Tibial artery (tissue), 4 donors: ENCODE measurements around the gene CPLANE2.
A peak's percentile ranks its signal among the peaks of the same experiment; 100 is the strongest.
"Not testable (repeated sequence)": the region's sequence is repeated elsewhere in the genome, so short reads cannot be mapped to it uniquely, and the experiment has no call there.

Source experiments
- DNase-seq, 2 donors: peaks; one replicate each; pipeline ENCODE4 v3.0.0-alpha.2; 2019
- H3K27ac ChIP-seq, 2 donors: fragments of 200-600 bp; sonication (generic) in 1 of 2; 1 replicate in 1 of 2; 2 replicates in 1 of 2; pipeline ENCODE4 v1.5.1; 2018 to 2019; ENCODE audit warnings: mild to moderate bottlenecking in 1 of 2
- H3K27me3 ChIP-seq, 2 donors: fragments of 200-600 bp; sonication (generic) in 1 of 2; one replicate each; pipeline versions ENCODE4 v1.5.1 to v1.6.0; 2016 to 2019
- H3K36me3 ChIP-seq, 3 donors: fragments of 200-600 bp; sonication (generic) in 2 of 3; one replicate each; pipeline ENCODE4 v1.5.1; 2016 to 2019; ENCODE audit warnings: mild to moderate bottlenecking in 2 of 3
- H3K4me1 ChIP-seq, 4 donors: fragments of 200-600 bp; sonication (generic) in 2 of 4; 1 replicate in 3 of 4; 2 replicates in 1 of 4; pipeline ENCODE4 v1.5.1; 2016 to 2019
- H3K4me3 ChIP-seq, 2 donors: fragments of 200-600 bp; sonication (generic) in 1 of 2; 1 replicate in 1 of 2; 2 replicates in 1 of 2; pipeline ENCODE4 v1.5.1; 2018 to 2019; ENCODE audit warnings: mild to moderate bottlenecking in 2 of 2
- H3K9me3 ChIP-seq, 3 donors: fragments of 200-600 bp; sonication (generic) in 1 of 3; one replicate each; pipeline ENCODE4 v1.5.1; 2016 to 2019
- intact Hi-C: fragments of 100-400 bp; cut with DNase I; formaldehyde crosslinking; loops from one replicate; pipeline ENCODE4 v1.15.0; 2023; ENCODE audit warnings: low total_unique reads
- TF ChIP-seq, protein P1 (sequence below), 2 experiments: fragments of 200-600 bp in 1 of 2; fragments of 450-650 bp in 1 of 2; IDR thresholded peaks; one replicate each; pipeline ENCODE4 v1.5.1; 2017 to 2019; ENCODE audit warnings: antibody characterized with exemption in 2 of 2, mild to moderate bottlenecking in 1 of 2, moderate library complexity in 1 of 2

The CPLANE2 gene

DNA sequence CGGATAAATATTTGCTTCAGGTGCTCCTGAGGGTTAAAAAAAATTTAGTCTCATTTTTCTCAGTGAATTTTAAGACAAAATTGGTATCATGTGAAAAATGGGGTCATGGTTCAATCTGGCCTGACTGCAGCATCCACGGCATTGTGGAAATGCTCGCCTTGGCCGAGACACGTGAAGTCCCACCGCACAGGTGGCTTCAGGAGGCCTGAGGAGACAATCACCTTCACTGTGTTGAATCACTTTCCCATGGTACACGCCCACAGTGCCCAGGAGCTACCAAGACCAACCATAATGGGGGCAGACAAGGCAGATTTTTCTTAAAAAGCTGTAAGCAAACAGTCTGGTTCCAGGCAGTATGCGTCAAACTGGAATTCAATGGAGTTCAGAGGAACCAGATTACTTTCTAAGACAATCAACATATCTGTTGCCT, 11.0 kb upstream of the CPLANE2 start:
- Histone ChIP-seq H3K27me3 (no peaks in the 10 kb centered on the region), H3K36me3 (peaks cover 23 to 36% (median 24%) of the 10 kb centered on the region in 3 donors), H3K4me3 (no peak overlapping the region), H3K4me1 (peaks cover 0 to 99% (median 60%) of the 10 kb centered on the region in 4 donors), H3K9me3 (no peaks in the 10 kb centered on the region), H3K27ac (peak overlapping the region; percentile 77 to 83)
- TF ChIP-seq, protein P1, sequence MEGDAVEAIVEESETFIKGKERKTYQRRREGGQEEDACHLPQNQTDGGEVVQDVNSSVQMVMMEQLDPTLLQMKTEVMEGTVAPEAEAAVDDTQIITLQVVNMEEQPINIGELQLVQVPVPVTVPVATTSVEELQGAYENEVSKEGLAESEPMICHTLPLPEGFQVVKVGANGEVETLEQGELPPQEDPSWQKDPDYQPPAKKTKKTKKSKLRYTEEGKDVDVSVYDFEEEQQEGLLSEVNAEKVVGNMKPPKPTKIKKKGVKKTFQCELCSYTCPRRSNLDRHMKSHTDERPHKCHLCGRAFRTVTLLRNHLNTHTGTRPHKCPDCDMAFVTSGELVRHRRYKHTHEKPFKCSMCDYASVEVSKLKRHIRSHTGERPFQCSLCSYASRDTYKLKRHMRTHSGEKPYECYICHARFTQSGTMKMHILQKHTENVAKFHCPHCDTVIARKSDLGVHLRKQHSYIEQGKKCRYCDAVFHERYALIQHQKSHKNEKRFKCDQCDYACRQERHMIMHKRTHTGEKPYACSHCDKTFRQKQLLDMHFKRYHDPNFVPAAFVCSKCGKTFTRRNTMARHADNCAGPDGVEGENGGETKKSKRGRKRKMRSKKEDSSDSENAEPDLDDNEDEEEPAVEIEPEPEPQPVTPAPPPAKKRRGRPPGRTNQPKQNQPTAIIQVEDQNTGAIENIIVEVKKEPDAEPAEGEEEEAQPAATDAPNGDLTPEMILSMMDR (IDR thresholded peaks at IDR 0.05), result no peak
- peak in 1 of 2 donors; percentile 59 for DNase-seq
- intact Hi-C loops, result loop anchor here (5.0 kb wide), 1 partner anchor 104 kb away; the partner anchor contains the start of gene FBXO42

DNA sequence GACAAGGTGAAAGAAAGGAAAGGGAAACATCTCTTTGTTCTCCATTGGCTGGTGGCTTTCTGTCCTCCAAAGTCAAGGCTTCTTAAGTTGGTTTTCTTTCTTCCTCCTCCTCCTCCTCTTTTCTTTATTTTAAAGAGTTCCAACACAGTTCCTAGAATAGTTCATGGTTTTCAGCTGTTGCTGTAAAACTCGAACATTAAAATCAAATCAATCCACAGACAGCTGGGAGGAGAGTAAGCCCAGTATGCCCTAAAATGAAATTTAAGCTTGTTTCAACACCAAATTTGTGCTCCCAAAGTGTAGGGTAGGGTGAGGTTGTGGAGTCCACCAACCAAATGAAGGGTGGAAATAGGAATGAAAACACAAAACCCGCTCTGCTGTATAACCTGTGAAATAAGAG, 10.5 kb upstream of the CPLANE2 start:
- H3K4me3 ChIP-seq, result no peak overlapping the region
- H3K27me3 ChIP-seq, result no peaks in the 10 kb centered on the region
- peaks cover 20 to 30% (median 23%) of the 10 kb centered on the region in 3 donors for H3K36me3 ChIP-seq
- H3K4me1 ChIP-seq, result peaks cover 0 to 93% (median 58%) of the 10 kb centered on the region in 4 donors
- H3K27ac ChIP-seq, result peak overlapping the region; percentile 77 to 83
- DNase-seq, result no peak
- intact Hi-C loops, result loop anchor here (5.0 kb wide), 1 partner anchor 105 kb away; the partner anchor contains the start of gene FBXO42
- H3K9me3 ChIP-seq, result no peaks in the 10 kb centered on the region
- TF ChIP-seq, protein P1 (IDR thresholded peaks at IDR 0.05), result no peak

DNA sequence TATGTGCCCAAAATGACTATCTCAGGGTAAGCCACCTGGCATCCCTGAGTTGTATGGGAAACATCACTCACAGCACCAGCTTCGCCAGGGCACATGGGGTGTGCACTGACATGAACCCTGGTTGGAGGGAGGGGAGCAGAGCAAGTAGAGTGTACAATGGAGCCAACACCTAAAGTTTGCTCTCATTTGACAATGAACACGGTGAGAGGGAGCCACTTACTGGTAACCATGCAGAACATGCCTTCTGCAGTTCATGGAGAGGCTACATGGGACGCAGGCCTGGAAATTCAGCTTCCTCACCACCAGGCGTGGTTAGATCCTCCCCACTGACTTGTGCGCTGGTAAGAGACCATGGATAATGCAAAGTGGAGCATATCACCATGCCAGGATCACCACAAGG, 10.0 kb upstream of the CPLANE2 start:
- H3K4me1 ChIP-seq, result peaks cover 0 to 88% (median 58%) of the 10 kb centered on the region in 4 donors
- intact Hi-C loops, result loop anchor here (5.0 kb wide), 1 partner anchor 105 kb away; the partner anchor contains the start of gene FBXO42

DNA sequence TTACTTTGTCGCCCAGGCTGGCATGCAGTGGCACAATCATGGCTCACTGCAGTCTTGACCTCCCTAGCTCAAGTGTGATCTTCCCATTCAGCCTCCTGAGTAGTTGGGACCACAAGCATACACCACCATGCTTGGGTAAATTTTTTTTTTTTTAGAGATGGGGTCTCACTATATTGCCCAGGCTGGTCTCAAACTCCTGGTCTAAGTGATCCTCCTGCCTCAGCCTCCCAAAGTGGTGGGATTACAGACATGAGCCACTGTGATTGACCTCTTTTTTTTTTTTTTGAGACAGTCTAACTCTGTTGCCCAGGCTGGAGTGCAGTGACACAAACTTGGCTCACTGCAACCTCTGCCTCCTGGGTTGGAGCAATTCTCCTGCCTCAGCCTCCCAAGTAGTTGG, 9.3 kb upstream of the CPLANE2 start:
- not testable (repeated sequence) for H3K4me3 ChIP-seq, H3K9me3 ChIP-seq, H3K27me3 ChIP-seq
- peak in 1 of 2 donors; percentile 16 for DNase-seq
- intact Hi-C loops, result loop anchor here (5.0 kb wide), 1 partner anchor 106 kb away; the partner anchor contains the start of gene FBXO42
- Histone ChIP-seq H3K36me3 (peaks cover 8 to 18% (median 11%) of the 10 kb centered on the region in 3 donors), H3K4me1 (peaks cover 0 to 81% (median 53%) of the 10 kb centered on the region in 4 donors), H3K27ac (peak overlapping the region; percentile 77 to 83)

More for the DNA sequence above, 10.0 kb upstream of the CPLANE2 start:
- DNase-seq, result peak in 1 of 2 donors; percentile 60
- no peak overlapping the region for H3K4me3 ChIP-seq
- H3K36me3 ChIP-seq, result peaks cover 15 to 25% (median 18%) of the 10 kb centered on the region in 3 donors
- H3K27me3 ChIP-seq, result no peaks in the 10 kb centered on the region
- TF ChIP-seq, protein P1 (IDR thresholded peaks at IDR 0.05), result no peak
- peak overlapping the region; percentile 77 to 83 for H3K27ac ChIP-seq
- H3K9me3 ChIP-seq, result no peaks in the 10 kb centered on the region

DNA sequence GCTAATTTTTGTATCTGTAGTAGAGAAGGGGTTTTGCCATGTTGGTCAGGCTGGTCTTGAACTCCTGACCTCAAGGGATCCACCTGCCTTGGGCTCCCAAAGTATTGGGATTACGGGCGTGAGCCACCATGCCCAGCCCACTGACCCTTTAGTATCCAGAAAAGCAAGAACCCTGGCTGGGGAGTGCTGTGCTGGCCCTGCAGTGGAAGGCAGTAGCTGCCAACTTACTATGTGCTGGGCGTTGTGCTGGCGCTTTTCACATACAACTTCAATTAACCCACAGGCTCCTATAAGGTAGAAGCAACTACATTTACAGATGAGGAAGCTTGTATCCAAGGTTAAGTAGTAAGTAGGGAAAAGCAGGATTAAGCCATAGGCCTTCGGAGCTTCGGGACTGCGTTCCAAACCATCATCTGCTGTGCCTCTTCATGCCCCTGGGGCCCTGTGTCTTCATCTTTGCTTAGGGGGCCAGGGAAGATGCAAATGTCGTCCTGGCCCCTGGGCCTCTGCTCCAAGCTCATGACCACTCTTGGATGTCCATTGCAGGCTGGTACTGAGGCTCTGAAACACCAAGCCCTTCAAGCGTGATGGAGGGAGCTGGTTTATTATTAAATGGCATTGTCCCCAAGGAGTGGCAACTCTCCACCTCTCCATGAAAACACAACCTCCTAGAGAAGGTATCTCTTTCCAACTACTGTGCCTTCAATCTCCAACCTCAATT, 8.7 kb upstream of the CPLANE2 start:
- peak in 1 of 2 donors; percentile 57 for DNase-seq
- H3K9me3 ChIP-seq, result no peaks in the 10 kb centered on the region
- peaks cover 4 to 12% (median 7%) of the 10 kb centered on the region in 3 donors for H3K36me3 ChIP-seq
- TF ChIP-seq, protein P1 (IDR thresholded peaks at IDR 0.05), result no peak
- peak overlapping the region; percentile 77 to 83 for H3K27ac ChIP-seq
- no peaks in the 10 kb centered on the region for H3K27me3 ChIP-seq
- H3K4me1 ChIP-seq, result peaks cover 0 to 75% (median 47%) of the 10 kb centered on the region in 4 donors
- intact Hi-C loops, result loop anchor here (5.0 kb wide), 1 partner anchor 107 kb away; the partner anchor contains the start of gene FBXO42
- no peak overlapping the region for H3K4me3 ChIP-seq
